HG03520 (cell line): Measurements from ENCODE around the gene RTN4IP1.
"Not testable (repeated sequence)": the region's sequence is repeated elsewhere in the genome, so short reads cannot be mapped to it uniquely, and the experiment has no call there.

Source experiments
- ATAC-seq: cut with Tn5 transposase; IDR thresholded peaks from one replicate; pipeline ENCODE4 v1.9.1; 2021; ENCODE audit warnings: mild to moderate bottlenecking, moderate library complexity; ENCODE audit not compliant: unreplicated experiment

Gene RTN4IP1

GRCh38 chr6:106548926-106549455, 80.3 kb downstream of the RTN4IP1 start:
- ATAC-seq, result not testable (repeated sequence)

GRCh38 chr6:106547601-106548453, 81.5 kb downstream of the RTN4IP1 start:
- no peak for ATAC-seq

- ATAC-seq, result no peak
Measured at GRCh38 chr6:106546691-106547414, 82.4 kb downstream of the RTN4IP1 start.

- ATAC-seq, result no peak
Measured at GRCh38 chr6:106546261-106546690, 83.0 kb downstream of the RTN4IP1 start.

GRCh38 chr6:106540907-106541306, 88.4 kb downstream of the RTN4IP1 start:
- ATAC-seq, result no peak

GRCh38 chr6:106540432-106540831, 88.9 kb downstream of the RTN4IP1 start:
- no peak for ATAC-seq

- ATAC-seq, result no peak
Measured at GRCh38 chr6:106539936-106540335, 89.4 kb downstream of the RTN4IP1 start.

GRCh38 chr6:106538145-106538544, 91.2 kb downstream of the RTN4IP1 start:
- no peak for ATAC-seq

GRCh38 chr6:106537662-106538061, 91.6 kb downstream of the RTN4IP1 start:
- no peak for ATAC-seq

GRCh38 chr6:106536851-106537250, 92.4 kb downstream of the RTN4IP1 start:
- ATAC-seq, result no peak

GRCh38 chr6:106536357-106536756, 92.9 kb downstream of the RTN4IP1 start:
- ATAC-seq, result no peak

GRCh38 chr6:106535012-106535411, 94.3 kb downstream of the RTN4IP1 start:
- ATAC-seq, result no peak

- no peak for ATAC-seq
Measured at GRCh38 chr6:106534564-106534982, 94.7 kb downstream of the RTN4IP1 start.

GRCh38 chr6:106534004-106534403, 95.3 kb downstream of the RTN4IP1 start:
- ATAC-seq, result no peak

- ATAC-seq, result no peak
Measured at GRCh38 chr6:106533054-106533453, 96.2 kb downstream of the RTN4IP1 start.

GRCh38 chr6:106530502-106530901, 98.8 kb downstream of the RTN4IP1 start:
- ATAC-seq, result no peak

- no peak for ATAC-seq
Measured at GRCh38 chr6:106530026-106530425, 99.3 kb downstream of the RTN4IP1 start.

- no peak for ATAC-seq
Measured at GRCh38 chr6:106529438-106529837, 99.9 kb downstream of the RTN4IP1 start.

- no peak for ATAC-seq
Measured at GRCh38 chr6:106528521-106528920, 100.8 kb downstream of the RTN4IP1 start.

- no peak for ATAC-seq
Measured at GRCh38 chr6:106527979-106528378, 101.3 kb downstream of the RTN4IP1 start.

- ATAC-seq, result no peak
Measured at GRCh38 chr6:106527117-106527516, 102.2 kb downstream of the RTN4IP1 start.

- no peak for ATAC-seq
Measured at GRCh38 chr6:106525882-106526275, 103.4 kb downstream of the RTN4IP1 start.
